HTR-8/SVneo (cell line): ENCODE measurements around the gene HTT.
A peak's percentile ranks its signal among the peaks of the same experiment; 100 is the strongest.
"Not testable (repeated sequence)": the region's sequence is repeated elsewhere in the genome, so short reads cannot be mapped to it uniquely, and the experiment has no call there.

Experiments
- DNase-seq: peaks from one replicate; pipeline ENCODE4 v3.0.0; 2011; ENCODE audit warnings: low spot score, mixed read lengths; ENCODE audit not compliant: insufficient read length
- FAIRE-seq: peaks from 2 replicates; lab custom pipeline; 2011; peaks lifted over from hg19 to GRCh38; lab: Jason Lieb, UNC

The HTT gene

GRCh38 chr4:3044870-3045819 is 29.3 kb upstream of the HTT start:
- FAIRE-seq, result no peak
- no peak for DNase-seq

GRCh38 chr4:3046162-3046561 is 28.3 kb upstream of the HTT start:
- FAIRE-seq (no peak), DNase-seq (no peak)

GRCh38 chr4:3046623-3047022 is 27.9 kb upstream of the HTT start:
- DNase-seq (no peak), FAIRE-seq (no peak)

GRCh38 chr4:3047464-3048286 is 26.8 kb upstream of the HTT start:
- no peak for FAIRE-seq
- no peak for DNase-seq

- not testable (repeated sequence) for FAIRE-seq, DNase-seq
These were observed 23.2 kb upstream of the HTT start for GRCh38 chr4:3051141-3051897.

GRCh38 chr4:3054169-3054759 is 20.2 kb upstream of the HTT start:
- no peak for DNase-seq
- no peak for FAIRE-seq

GRCh38 chr4:3059943-3060342 is 14.5 kb upstream of the HTT start:
- FAIRE-seq (no peak), DNase-seq (no peak)

- FAIRE-seq, result no peak
- no peak for DNase-seq
These were observed 13.5 kb upstream of the HTT start for GRCh38 chr4:3060946-3061345.

- DNase-seq (no peak), FAIRE-seq (no peak)
These were observed 12.0 kb upstream of the HTT start for GRCh38 chr4:3062471-3062870.

- no peak for DNase-seq
- no peak for FAIRE-seq
These were observed 8.9 kb upstream of the HTT start for GRCh38 chr4:3065551-3065950.

- no peak for FAIRE-seq
- DNase-seq, result no peak
These were observed 7.6 kb upstream of the HTT start for GRCh38 chr4:3066836-3067400.

GRCh38 chr4:3067473-3068001 is 6.9 kb upstream of the HTT start:
- no peak for FAIRE-seq
- no peak for DNase-seq

- DNase-seq (no peak), FAIRE-seq (no peak)
These were observed 4.8 kb upstream of the HTT start for GRCh38 chr4:3069661-3070199.

GRCh38 chr4:3070709-3071500 is 3.6 kb upstream of the HTT start:
- DNase-seq (no peak), FAIRE-seq (no peak)

GRCh38 chr4:3071811-3072210 is 2.7 kb upstream of the HTT start:
- no peak for FAIRE-seq
- no peak for DNase-seq

GRCh38 chr4:3073158-3074077 is 1.1 kb upstream of the HTT start:
- DNase-seq (peak; percentile 82), FAIRE-seq (no peak)

GRCh38 chr4:3074846-3075651 is 568 bp downstream of the HTT start:
- FAIRE-seq (no peak), DNase-seq (peak; percentile 74)
